ENCODE data around the gene ABCA4.
"Not testable (repeated sequence)": the region's sequence is repeated elsewhere in the genome, so short reads cannot be mapped to it uniquely, and the experiment has no call there.

The ABCA4 gene

DNA sequence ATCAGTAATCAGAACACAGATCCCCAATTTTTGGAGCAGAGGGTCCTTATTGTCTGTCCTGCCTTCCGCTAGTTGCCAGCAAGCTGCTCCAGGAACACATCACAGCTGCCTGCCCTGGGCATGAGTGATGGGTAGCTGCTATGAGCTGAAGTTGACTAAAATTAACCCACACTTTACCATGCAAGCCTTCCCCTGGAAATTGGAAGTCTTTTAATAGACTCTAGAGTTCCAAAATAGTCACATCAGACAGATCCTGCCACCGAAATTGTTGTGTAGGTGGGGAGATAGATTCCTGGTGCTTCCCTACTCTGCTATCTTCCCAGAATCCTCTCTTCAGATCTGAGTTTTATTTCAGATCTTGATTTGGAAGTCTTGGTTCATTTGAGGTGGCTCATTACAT is 148.6 kb downstream of the ABCA4 start:
- no peak for DNase-seq

DNA sequence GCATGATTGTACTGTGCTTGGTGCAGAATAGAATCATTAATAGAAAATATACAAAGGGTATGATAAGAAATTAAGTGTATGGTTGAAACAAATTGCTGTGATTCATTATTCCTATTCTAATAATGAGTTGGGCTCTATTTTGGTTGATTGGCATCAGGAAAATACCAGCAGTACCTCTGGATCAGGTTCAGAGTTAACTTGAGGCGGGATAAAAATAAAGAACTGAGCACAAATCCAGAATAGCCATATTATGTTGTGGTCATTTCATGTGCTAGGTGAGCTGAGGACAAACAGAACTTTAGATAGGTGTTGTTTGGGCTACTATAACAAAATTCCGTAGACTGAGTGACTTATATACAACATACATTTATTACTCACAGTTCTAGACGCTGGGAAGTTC is 151.1 kb downstream of the ABCA4 start:
- DNase-seq, result no peak

GRCh38 chr1:93969371-93969770 is 151.6 kb downstream of the ABCA4 start:
- no peak for DNase-seq

- DNase-seq, result no peak
Measured at GRCh38 chr1:93967306-93967705, 153.6 kb downstream of the ABCA4 start.

DNA sequence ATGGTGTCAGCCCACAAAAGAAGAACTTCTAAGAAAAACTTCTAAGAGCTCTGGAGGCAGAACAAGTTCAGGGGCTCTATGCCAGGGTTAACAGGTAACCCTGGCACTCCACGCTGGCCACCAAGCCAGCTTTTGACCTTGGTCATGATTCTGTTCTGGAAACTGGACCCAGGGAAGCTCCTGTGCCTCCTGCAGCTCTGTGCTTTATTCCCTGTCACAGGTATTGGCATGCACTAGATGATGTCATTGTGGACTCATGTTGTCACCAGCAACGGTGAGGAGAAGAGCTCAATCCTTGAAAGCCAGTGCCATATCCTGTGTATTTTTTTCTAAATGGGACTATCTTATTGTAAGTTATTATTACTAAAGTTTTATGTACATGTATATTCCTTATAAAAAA is 155.1 kb downstream of the ABCA4 start:
- no peak for DNase-seq

- DNase-seq, result no peak
Measured at GRCh38 chr1:93965256-93965655, 155.7 kb downstream of the ABCA4 start.

- DNase-seq, result no peak
Measured at GRCh38 chr1:93964777-93965200, 156.2 kb downstream of the ABCA4 start.

DNA sequence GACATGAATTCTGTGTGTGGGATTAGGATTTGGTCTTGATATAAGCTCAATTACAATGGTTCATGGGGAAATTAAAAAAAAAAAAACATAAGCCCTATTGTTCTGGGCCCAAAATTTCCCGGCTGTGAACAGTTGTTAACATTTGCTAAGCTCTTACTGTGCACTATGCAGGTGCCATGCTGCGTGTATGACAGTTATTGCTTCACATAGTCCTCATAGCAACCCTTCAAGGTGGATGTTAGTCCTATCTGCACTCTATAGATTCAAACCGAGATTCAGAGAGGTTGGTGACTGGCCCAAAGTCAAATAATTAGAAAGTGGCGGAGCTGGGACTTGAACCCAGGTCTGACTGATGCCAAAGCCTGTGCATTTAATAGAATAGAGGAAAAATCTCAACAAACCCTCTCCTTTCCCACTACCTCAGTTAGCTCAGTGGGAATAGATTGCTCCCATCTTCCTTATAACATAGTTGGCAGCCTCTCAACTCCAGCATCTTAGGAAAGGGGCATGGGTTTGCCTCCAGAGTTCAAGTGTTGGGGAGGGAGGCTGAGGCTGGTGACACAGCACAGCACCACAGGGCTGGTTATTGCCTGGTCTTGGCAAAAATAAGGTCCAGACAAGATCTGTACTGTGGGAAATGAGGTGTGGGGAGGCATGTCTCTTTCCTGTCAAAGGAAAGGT is 156.7 kb downstream of the ABCA4 start:
- no peak for DNase-seq

GRCh38 chr1:93963585-93963984 is 157.4 kb downstream of the ABCA4 start:
- no peak for DNase-seq

DNA sequence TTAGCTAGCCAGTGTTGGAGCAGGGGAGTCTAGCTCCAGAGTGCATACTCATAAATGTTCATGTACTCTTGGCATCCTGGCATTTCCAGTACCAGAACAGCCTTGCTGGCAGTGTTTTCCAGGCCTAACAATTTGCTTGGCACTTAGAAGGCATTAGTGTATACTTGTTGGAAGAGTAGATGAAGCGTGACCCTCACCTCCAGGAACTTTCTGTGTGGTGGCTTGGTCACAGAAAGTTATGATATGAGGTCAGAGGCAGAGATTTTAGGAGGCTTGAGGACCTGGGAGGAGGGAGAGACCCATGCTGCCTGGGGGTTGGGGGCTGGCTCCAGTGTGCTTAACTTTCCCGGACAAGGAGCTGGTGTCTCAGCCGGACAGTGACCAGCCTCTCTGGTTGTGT is 159.0 kb downstream of the ABCA4 start:
- no peak for DNase-seq

DNA sequence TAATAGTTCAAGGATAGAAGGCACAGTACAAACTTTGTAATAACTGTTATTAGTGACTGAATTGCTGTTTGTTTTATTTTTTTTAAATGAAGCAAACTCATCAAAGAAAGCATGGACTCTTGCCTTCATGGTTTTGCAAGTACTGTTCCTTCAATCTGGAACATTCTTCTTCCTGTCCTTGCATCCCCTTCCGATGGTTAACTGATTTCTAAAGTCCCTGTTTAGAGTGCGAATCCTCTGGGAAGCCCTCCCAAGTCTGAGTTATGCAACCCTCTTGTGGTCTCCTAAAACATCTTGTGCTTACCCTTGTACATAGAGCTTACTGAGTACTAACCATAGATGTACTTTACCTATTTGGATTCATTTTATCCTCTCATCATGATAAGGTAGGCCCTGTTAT is 159.5 kb downstream of the ABCA4 start:
- no peak for DNase-seq

DNA sequence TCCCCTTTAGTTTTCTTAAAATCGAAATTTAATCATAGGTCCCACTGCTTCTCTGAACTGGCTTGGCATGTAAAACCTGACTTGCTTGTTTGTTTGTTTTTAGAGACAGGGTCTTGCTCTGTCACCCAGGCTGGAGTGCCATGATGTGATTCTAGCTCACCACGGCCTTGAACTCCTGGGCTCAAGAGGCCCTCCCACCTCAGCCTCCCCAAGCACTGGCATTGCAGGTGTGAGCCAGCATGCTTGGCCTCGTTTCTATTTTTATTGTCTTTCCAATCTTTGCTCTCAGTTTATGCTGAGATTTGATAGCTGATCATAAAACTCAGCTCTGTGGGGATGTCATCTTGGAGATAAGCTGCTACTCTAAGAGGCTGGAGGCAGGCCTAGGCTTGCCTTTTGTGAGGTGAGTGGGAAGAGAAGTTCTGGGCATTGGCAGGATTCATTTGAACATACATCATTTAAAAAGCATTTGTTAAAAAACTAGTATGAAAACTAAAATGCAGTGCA is 160.3 kb downstream of the ABCA4 start:
- DNase-seq, result peak; percentile 41

DNA sequence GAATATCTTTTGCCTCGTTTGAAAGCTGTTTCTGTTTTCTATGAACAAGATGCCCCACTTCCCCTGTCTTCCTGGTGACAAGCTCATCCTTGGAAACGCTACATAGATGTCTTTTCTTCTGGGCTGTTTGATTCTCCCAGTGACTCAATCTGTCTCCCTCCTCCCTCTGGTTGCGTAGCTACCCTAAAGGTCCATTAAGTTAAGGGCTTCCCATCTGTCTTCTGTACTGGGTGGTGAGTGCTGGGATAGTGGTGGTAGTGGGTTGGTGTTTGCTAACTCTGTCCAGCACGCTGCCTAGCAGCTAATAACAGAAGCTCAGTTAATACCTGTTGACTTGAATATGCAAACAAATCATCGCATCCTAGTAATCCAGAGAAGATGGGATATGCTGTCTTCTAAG is 161.5 kb downstream of the ABCA4 start:
- no peak for DNase-seq

- no peak for DNase-seq
Measured at GRCh38 chr1:93958726-93959100, 162.2 kb downstream of the ABCA4 start.

DNA sequence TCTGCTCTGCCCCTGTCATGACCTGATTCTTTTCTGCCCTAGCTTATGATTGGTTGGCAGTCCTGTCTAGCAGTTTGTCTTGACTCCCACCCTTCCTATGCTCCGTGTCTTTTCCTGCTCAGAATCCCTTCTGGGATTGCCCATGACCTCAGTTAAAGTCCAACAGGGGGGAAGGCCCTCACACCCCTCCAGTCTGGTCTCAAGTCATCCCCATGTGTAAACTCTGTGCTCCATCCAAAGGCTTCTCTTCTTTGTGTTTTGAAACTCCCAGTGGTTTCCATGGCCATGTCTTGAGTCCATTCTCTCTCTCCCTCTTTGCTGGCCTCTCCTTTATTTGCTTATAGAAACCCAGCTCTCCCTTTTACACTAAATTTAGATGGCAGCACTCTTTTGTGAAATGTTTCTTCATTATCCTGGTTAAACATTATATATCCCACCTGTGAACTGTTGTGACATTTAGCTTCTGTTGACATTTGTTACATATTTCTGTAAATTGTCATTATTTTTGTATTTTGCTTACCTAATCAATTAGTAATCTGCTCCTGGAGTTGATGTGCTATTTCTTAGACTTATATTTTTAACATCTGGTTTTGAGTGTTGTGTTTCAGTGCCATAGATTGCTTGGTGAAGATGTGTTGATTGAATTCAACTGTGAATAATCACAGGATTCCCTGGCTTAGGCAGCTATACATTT is 162.8 kb downstream of the ABCA4 start:
- DNase-seq, result no peak

DNA sequence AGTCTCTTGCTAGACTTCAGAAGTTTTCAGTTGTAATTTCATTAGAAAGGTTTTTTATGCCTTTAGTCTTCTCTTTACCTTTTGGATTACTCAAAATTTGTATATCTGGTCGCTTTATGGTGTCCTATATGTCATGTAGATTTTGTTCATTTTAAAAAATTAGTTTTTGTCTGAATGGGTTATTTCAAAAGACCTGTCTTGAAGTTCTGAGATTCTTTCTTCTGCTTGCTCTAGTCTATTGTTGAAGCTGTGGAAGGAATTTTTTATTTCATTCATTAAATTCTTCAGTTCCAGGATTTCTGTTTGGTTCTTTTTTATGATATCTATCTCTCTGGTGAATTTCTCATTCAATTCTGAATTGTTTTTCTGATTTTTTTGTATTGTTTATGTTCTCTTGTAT is 165.2 kb downstream of the ABCA4 start:
- no peak for DNase-seq

- DNase-seq, result not testable (repeated sequence)
Measured at GRCh38 chr1:93947002-93947686, 173.8 kb downstream of the ABCA4 start.

Measured in NCI-H510A (cell line).